Cardiac fibroblast (primary cell): Measurements from ENCODE around the gene NRXN3.

Experiments
- DNase-seq, 2 donors: peaks; one replicate each; pipeline versions ENCODE4 v3.0.0 to v3.0.0-alpha.2; 2010; ENCODE audit warnings: low read depth in 2 of 2
- H3K4me3 ChIP-seq, 2 donors: replicated peaks in 1 of 2; 1 replicate in 1 of 2; 2 replicates in 1 of 2; pipeline ENCODE4 v1.5.1; 2011; ENCODE audit warnings: low read depth in 2 of 2, low read length in 2 of 2, mild to moderate bottlenecking in 2 of 2, moderate library complexity in 1 of 2
- TF ChIP-seq, protein P1 (sequence below): IDR thresholded peaks from one replicate; pipeline ENCODE4 v1.5.1; 2011; ENCODE audit warnings: low read depth, mild to moderate bottlenecking, low read length, inconsistent platforms

NRXN3 gene

GRCh38 chr14:78152201-78153063 is 17.7 kb upstream of the NRXN3 start:
- no peak for DNase-seq
- no peak overlapping the region for H3K4me3 ChIP-seq
- TF ChIP-seq, protein P1, sequence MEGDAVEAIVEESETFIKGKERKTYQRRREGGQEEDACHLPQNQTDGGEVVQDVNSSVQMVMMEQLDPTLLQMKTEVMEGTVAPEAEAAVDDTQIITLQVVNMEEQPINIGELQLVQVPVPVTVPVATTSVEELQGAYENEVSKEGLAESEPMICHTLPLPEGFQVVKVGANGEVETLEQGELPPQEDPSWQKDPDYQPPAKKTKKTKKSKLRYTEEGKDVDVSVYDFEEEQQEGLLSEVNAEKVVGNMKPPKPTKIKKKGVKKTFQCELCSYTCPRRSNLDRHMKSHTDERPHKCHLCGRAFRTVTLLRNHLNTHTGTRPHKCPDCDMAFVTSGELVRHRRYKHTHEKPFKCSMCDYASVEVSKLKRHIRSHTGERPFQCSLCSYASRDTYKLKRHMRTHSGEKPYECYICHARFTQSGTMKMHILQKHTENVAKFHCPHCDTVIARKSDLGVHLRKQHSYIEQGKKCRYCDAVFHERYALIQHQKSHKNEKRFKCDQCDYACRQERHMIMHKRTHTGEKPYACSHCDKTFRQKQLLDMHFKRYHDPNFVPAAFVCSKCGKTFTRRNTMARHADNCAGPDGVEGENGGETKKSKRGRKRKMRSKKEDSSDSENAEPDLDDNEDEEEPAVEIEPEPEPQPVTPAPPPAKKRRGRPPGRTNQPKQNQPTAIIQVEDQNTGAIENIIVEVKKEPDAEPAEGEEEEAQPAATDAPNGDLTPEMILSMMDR, result no peak

- H3K4me3 ChIP-seq, result no peak overlapping the region
- TF ChIP-seq, protein P1, result no peak
- DNase-seq, result peak; percentile 21 to 29
Observed at GRCh38 chr14:78153064-78153341, 17.2 kb upstream of the NRXN3 start.

DNA sequence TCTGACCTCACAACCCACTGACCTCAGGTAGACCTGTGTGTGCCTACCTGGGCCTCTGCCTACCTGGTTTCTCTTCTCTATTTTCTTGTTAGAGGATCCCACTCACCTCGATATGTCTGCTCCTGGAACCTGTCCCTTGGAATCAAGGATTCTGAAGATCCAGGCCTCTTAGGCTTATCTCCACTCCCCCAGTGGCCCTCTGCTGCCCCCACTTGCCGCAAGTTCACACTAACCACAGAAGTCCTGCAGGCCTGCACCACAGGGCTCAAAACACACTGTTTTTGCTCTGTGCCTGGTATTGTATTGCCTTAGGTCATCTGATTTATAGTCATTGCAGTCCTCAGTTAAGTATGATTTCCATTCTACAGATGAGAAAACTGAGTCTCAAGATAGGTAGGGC is 15.3 kb upstream of the NRXN3 start:
- DNase-seq, result no peak
- TF ChIP-seq, protein P1, result no peak
- no peak overlapping the region for H3K4me3 ChIP-seq

- DNase-seq, result no peak
- TF ChIP-seq, protein P1, result no peak
- H3K4me3 ChIP-seq, result no peak overlapping the region
Observed at GRCh38 chr14:78156196-78156595, 14.0 kb upstream of the NRXN3 start.

DNA sequence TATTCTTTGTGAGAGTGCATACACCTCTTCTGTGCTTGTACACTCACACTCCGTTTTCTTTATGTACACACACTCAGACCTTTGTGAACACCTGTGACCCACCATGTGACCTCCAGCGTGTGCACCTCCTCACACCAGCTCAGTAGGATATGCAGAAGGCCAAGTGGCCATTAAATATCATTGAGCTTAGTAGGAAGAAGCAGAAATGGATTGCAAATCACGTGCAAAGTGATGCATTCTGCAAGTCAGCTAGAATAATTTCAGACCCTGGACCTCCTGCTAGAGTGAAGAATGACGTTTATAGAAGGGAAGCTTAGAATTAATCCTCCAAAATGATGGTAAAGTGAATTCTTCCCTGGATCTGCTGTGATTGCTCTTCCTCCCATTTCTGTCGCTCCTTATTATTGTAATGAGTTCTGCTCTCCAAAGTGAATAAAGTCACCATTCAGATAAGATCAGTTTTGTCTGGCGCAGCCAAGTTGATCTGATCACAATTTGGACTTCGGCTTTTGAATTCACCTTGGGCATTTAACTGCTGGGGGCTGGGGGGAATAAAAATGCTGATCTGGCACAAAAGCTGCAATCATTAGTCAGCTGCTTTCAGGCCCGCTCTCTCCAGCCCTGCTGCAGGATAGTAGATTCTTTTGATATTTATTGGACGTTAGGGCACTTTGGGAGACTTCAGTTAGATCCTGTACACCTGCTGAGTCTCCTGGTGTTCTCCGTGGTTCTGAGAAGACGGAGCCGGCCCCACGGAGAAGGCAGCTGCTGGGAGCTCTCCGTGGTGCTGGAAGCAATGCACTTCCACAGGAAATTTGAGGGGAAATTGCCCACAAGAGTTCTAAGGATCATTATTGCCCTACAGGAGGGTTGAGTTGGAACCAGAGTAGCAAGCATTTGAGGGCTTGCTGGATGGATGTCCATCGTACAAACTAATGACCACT is 12.4 kb upstream of the NRXN3 start:
- DNase-seq, result peak; percentile 9 to 19
- no peak overlapping the region for H3K4me3 ChIP-seq
- TF ChIP-seq, protein P1, result no peak

DNA sequence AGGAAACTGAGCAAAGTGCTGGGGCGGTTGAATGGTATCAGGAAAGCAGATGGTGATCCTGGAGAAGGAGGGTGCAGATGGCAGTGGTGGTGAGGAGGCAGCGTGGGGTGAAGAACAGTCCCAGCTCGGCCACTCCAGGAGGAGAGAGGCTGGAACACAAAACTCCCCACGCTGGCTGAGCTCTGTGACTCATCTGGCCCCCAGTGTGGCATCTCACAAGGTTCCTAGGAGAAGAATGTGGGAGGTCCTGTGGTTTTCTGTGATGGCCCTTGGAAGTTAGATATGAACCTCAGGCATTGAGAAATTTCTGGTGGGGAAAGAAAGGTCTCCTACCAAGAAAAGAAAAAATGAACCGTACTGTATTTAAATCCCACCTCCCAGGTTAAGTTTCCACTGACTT is 8.0 kb upstream of the NRXN3 start:
- no peak overlapping the region for H3K4me3 ChIP-seq
- TF ChIP-seq, protein P1, result no peak
- no peak for DNase-seq
